ENCODE results near the gene IP6K1.
A peak's percentile ranks its signal among the peaks of the same experiment; 100 is the strongest.
"Not testable (repeated sequence)": the region's sequence is repeated elsewhere in the genome, so short reads cannot be mapped to it uniquely, and the experiment has no call there.

Gene IP6K1

GRCh38 chr3:49701388-49702077, 84.8 kb downstream of the IP6K1 start:
- DNase-seq (ENCODE audit: low read depth, low spot score), result no peak

GRCh38 chr3:49700453-49701128, 85.8 kb downstream of the IP6K1 start:
- no peak overlapping the region for H3K4me3 ChIP-seq (ENCODE audit: low read length)
- DNase-seq (ENCODE audit: low read depth, low spot score), result no peak

More at GRCh38 chr3:49701388-49702077, 84.8 kb downstream of the IP6K1 start:
- no peak overlapping the region for H3K4me3 ChIP-seq (ENCODE audit: low read length)

GRCh38 chr3:49700014-49700413, 86.3 kb downstream of the IP6K1 start:
- no peak overlapping the region for H3K4me3 ChIP-seq (ENCODE audit: low read length)
- DNase-seq (ENCODE audit: low read depth, low spot score), result no peak

GRCh38 chr3:49699281-49699979, 86.9 kb downstream of the IP6K1 start:
- no peak for DNase-seq (ENCODE audit: low read depth, low spot score)
- no peak overlapping the region for H3K4me3 ChIP-seq (ENCODE audit: low read length)

- DNase-seq (ENCODE audit: low read depth, low spot score); H3K4me3 ChIP-seq (ENCODE audit: low read length): not testable (repeated sequence)
These were observed 90.9 kb downstream of the IP6K1 start for GRCh38 chr3:49695350-49696015.

- H3K4me3 ChIP-seq (ENCODE audit: low read length); DNase-seq (ENCODE audit: low read depth, low spot score): not testable (repeated sequence)
These were observed 91.8 kb downstream of the IP6K1 start for GRCh38 chr3:49694409-49695070.

GRCh38 chr3:49691481-49691880, 94.9 kb downstream of the IP6K1 start:
- not testable (repeated sequence) for DNase-seq (ENCODE audit: low read depth, low spot score)

GRCh38 chr3:49690856-49691255, 95.5 kb downstream of the IP6K1 start:
- not testable (repeated sequence) for H3K4me3 ChIP-seq (ENCODE audit: low read length)

More at GRCh38 chr3:49691481-49691880, 94.9 kb downstream of the IP6K1 start:
- H3K4me3 ChIP-seq (ENCODE audit: low read length), result not testable (repeated sequence)

GRCh38 chr3:49689908-49690624, 96.3 kb downstream of the IP6K1 start:
- DNase-seq (ENCODE audit: low read depth, low spot score), result not testable (repeated sequence)
- peak overlapping the region; percentile 86 for H3K4me3 ChIP-seq (ENCODE audit: low read length)

More at GRCh38 chr3:49690856-49691255, 95.5 kb downstream of the IP6K1 start:
- not testable (repeated sequence) for DNase-seq (ENCODE audit: low read depth, low spot score)

- DNase-seq (ENCODE audit: low read depth, low spot score), result peak; percentile 86
- peak within 1 kb of the TSS; percentile 86 for H3K4me3 ChIP-seq (ENCODE audit: low read length)
These were observed 97.1 kb downstream of the IP6K1 start, which contains the start of the genes MST1 and RNF123 for GRCh38 chr3:49689046-49689907. MST1 (minus strand) TSS chr3:49689474; CDS start chr3:49688691, 783 bp downstream. RNF123 (plus strand) TSS chr3:49689557; CDS start chr3:49691166, 1,609 bp downstream.

- not testable (repeated sequence) for DNase-seq (ENCODE audit: low read depth, low spot score)
- H3K4me3 ChIP-seq (ENCODE audit: low read length), result peak overlapping the region; percentile 86
These were observed 97.8 kb downstream of the IP6K1 start for GRCh38 chr3:49688338-49689045.

GRCh38 chr3:49687424-49687795, 98.9 kb downstream of the IP6K1 start:
- DNase-seq (ENCODE audit: low read depth, low spot score); H3K4me3 ChIP-seq (ENCODE audit: low read length): not testable (repeated sequence)

GRCh38 chr3:49686769-49687423, 99.4 kb downstream of the IP6K1 start:
- DNase-seq (ENCODE audit: low read depth, low spot score); H3K4me3 ChIP-seq (ENCODE audit: low read length): not testable (repeated sequence)

GRCh38 chr3:49686346-49686745, 100.0 kb downstream of the IP6K1 start:
- not testable (repeated sequence) for H3K4me3 ChIP-seq (ENCODE audit: low read length); DNase-seq (ENCODE audit: low read depth, low spot score)

GRCh38 chr3:49685846-49686245, 100.5 kb downstream of the IP6K1 start:
- H3K4me3 ChIP-seq (ENCODE audit: low read length); DNase-seq (ENCODE audit: low read depth, low spot score): not testable (repeated sequence)

GRCh38 chr3:49685103-49685502, 101.2 kb downstream of the IP6K1 start:
- H3K4me3 ChIP-seq (ENCODE audit: low read length); DNase-seq (ENCODE audit: low read depth, low spot score): not testable (repeated sequence)
